PC-3 (cell line): Measurements from ENCODE around the gene MEFV.

Experiments used
- CTCF ChIP-seq: fragments of 300-600 bp; sonication (generic); conservative IDR thresholded peaks from 2 replicates; pipeline ENCODE4 v1.5.1; 2017; ENCODE audit warnings: antibody characterized with exemption, low read depth, mild to moderate bottlenecking, low read length
- EZH2 ChIP-seq: fragments of 300-600 bp; sonication (generic); IDR thresholded peaks from one replicate; pipeline ENCODE4 v1.6.1; 2017; ENCODE audit warnings: antibody characterized with exemption, mild to moderate bottlenecking, low read length; ENCODE audit not compliant: unreplicated experiment

- TF ChIP-seq CTCF, result no peak
- no peak for TF ChIP-seq EZH2
Measured at GRCh38 chr16:3242709-3243108, 13.7 kb downstream of the MEFV start.
